Measurements from ENCODE around the gene PLD3.

DNA sequence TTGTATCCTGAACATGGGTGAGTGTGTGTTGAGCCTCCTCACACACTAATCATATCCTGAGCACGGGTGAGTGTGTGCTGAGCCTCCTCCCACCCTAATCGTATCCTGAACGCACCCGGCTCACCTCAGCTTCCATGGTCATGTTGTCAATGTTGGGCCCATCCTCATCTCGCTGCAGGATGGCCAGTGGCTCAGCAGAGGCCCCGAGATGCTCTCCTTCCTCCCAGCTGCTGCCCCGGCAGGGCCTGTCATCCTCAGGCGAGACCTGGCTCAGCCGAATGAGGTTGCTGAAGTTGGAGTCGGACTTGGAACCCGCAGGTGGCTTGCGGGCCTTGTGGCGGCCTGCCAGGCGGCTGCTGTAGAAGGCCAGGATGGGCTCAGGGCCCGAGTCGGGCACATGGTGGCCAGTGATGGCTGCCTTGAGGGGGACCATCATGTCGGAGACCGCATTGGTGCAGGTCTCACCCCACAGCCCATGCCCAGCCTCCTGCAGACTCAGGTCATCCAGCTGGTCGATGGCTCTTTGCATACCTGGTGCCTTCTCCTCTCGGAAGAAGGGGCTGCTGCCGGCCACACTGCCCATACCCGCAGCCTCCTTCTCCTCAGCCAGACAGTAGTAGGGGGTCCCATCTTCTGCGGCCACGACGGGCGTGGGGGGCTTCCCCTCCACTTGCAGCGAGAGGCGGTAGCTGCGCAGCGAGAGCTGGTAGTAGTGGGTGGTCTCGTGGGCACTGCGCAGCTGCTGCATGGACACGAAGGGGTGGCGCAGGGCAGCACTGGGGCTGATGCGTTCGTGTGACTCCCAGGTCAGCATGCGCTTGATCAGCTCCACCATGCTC is 31.9 kb downstream of the PLD3 start:
- TF ChIP-seq EZH2phosphoT487 (IDR thresholded peaks at IDR 0.05; ENCODE audit: borderline replicate concordance, low read length): no peak
- TF ChIP-seq, protein P1, sequence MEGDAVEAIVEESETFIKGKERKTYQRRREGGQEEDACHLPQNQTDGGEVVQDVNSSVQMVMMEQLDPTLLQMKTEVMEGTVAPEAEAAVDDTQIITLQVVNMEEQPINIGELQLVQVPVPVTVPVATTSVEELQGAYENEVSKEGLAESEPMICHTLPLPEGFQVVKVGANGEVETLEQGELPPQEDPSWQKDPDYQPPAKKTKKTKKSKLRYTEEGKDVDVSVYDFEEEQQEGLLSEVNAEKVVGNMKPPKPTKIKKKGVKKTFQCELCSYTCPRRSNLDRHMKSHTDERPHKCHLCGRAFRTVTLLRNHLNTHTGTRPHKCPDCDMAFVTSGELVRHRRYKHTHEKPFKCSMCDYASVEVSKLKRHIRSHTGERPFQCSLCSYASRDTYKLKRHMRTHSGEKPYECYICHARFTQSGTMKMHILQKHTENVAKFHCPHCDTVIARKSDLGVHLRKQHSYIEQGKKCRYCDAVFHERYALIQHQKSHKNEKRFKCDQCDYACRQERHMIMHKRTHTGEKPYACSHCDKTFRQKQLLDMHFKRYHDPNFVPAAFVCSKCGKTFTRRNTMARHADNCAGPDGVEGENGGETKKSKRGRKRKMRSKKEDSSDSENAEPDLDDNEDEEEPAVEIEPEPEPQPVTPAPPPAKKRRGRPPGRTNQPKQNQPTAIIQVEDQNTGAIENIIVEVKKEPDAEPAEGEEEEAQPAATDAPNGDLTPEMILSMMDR (IDR thresholded peaks at IDR 0.05; ENCODE audit: low read depth, low read length, poor library complexity, severe bottlenecking): no peak
